Endothelial cell (in vitro differentiated cells): ENCODE measurements around the gene FOXP4. TPM values are rescaled to one million over a fixed set of nuclear protein-coding genes. Genes with fewer than 3 reads are reported as not detected.

Experiments used
- DNase-seq: peaks from one replicate; pipeline ENCODE4 v3.0.0; 2021; ENCODE audit warnings: low spot score
- H3K27ac Mint-ChIP-seq: one replicate; pipeline ENCODE4 v1.8.0; 2021; ENCODE audit warnings: mixed read lengths, inconsistent platforms; ENCODE audit not compliant: unreplicated experiment
- H3K27me3 Mint-ChIP-seq: one replicate; pipeline ENCODE4 v1.8.0; 2021; ENCODE audit warnings: mild to moderate bottlenecking, moderate library complexity, mixed read lengths, inconsistent platforms; ENCODE audit not compliant: unreplicated experiment
- H3K36me3 Mint-ChIP-seq: one replicate; pipeline ENCODE4 v1.8.0; 2021; ENCODE audit warnings: mild to moderate bottlenecking, low read depth, mixed read lengths, inconsistent platforms; ENCODE audit not compliant: unreplicated experiment
- H3K4me1 Mint-ChIP-seq: one replicate; pipeline ENCODE4 v1.8.0; 2021; ENCODE audit warnings: mild to moderate bottlenecking, mixed read lengths, inconsistent platforms; ENCODE audit not compliant: unreplicated experiment
- H3K4me3 Mint-ChIP-seq: one replicate; pipeline ENCODE4 v1.8.0; 2021; ENCODE audit warnings: mild to moderate bottlenecking, mixed read lengths, inconsistent platforms; ENCODE audit not compliant: unreplicated experiment
- H3K9me3 Mint-ChIP-seq: one replicate; pipeline ENCODE4 v1.8.0; 2021; ENCODE audit warnings: mixed read lengths, inconsistent platforms; ENCODE audit not compliant: unreplicated experiment
- total RNA-seq: library from RNA; stranded (reverse); fragmentation: NEBNext Ultra II Directional; extraction: Animal tissue kit (Norgen Biotek cat#: 25700); gene quantifications from one replicate; pipeline ENCODE4 v1.2.1, GENCODE V29; 2021; ENCODE audit not compliant: unreplicated experiment
- TF ChIP-seq, protein P1 (sequence below): fragments of 200-600 bp; sonication (generic); IDR thresholded peaks from one replicate; pipeline ENCODE4 v1.5.0; 2021; ENCODE audit warnings: antibody characterized with exemption; ENCODE audit not compliant: unreplicated experiment

The FOXP4 gene
- total RNA-seq, 1 donor from 2014 or later: 32.5 TPM

DNA sequence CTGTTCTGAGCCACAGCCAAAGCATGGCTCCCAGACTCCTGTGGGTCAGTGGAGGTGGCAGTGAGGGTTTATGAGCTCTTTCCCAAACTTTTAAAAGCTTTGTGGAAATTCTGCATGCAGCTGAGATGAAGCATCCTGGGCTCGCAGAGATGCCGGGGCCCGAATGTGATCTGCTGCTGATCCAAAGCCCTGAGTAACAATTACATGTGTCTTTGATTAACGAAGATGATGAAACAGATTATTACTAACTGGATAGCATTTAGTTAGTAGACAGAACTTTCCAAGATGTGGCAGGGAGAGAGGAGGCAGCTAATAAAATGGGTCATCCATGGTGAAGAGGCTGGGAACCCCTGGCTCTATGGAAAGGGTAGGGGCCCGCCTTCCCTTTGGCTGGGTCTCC, 48.1 kb downstream of the FOXP4 start:
- Mint-ChIP-seq H3K9me3 (no peaks in the 10 kb centered on the region), H3K4me1 (no peaks in the 10 kb centered on the region), H3K36me3 (peaks cover 12% of the 10 kb centered on the region), H3K27me3 (peaks cover 10% of the 10 kb centered on the region), H3K27ac (no peak overlapping the region), H3K4me3 (no peak overlapping the region)
- DNase-seq: no peak
- TF ChIP-seq, protein P1, sequence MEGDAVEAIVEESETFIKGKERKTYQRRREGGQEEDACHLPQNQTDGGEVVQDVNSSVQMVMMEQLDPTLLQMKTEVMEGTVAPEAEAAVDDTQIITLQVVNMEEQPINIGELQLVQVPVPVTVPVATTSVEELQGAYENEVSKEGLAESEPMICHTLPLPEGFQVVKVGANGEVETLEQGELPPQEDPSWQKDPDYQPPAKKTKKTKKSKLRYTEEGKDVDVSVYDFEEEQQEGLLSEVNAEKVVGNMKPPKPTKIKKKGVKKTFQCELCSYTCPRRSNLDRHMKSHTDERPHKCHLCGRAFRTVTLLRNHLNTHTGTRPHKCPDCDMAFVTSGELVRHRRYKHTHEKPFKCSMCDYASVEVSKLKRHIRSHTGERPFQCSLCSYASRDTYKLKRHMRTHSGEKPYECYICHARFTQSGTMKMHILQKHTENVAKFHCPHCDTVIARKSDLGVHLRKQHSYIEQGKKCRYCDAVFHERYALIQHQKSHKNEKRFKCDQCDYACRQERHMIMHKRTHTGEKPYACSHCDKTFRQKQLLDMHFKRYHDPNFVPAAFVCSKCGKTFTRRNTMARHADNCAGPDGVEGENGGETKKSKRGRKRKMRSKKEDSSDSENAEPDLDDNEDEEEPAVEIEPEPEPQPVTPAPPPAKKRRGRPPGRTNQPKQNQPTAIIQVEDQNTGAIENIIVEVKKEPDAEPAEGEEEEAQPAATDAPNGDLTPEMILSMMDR: no peak

DNA sequence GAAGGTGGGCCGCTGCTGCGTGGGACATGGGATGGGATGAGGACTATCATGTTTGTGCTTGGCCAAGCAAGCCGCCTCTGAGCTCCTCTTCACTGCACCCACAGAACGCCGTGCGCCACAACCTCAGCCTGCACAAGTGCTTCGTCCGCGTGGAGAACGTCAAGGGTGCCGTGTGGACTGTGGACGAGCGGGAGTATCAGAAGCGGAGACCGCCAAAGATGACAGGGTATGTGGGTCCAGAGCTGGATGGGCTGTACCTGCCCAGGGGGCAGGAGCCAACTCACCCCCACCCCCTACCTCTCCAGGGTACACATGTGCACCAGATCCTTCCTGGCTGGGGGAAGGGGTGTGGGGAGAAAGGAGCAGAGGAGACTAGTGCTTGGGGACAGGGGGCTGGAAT, 48.6 kb downstream of the FOXP4 start:
- Mint-ChIP-seq H3K9me3 (no peaks in the 10 kb centered on the region), H3K27ac (no peak overlapping the region), H3K27me3 (peaks cover 10% of the 10 kb centered on the region), H3K4me1 (no peaks in the 10 kb centered on the region), H3K4me3 (no peak overlapping the region), H3K36me3 (peaks cover 12% of the 10 kb centered on the region)
- TF ChIP-seq, protein P1: no peak
- DNase-seq: no peak

GRCh38 chr6:41595166-41595565, 49.0 kb downstream of the FOXP4 start:
- no peak overlapping the region for H3K4me3 Mint-ChIP-seq
- H3K36me3 Mint-ChIP-seq: peaks cover 12% of the 10 kb centered on the region
- H3K4me1 Mint-ChIP-seq: no peaks in the 10 kb centered on the region
- H3K27me3 Mint-ChIP-seq: peaks cover 10% of the 10 kb centered on the region
- TF ChIP-seq, protein P1: no peak
- no peaks in the 10 kb centered on the region for H3K9me3 Mint-ChIP-seq
- H3K27ac Mint-ChIP-seq: no peak overlapping the region
- DNase-seq: no peak

GRCh38 chr6:41596096-41596685, 50.0 kb downstream of the FOXP4 start:
- no peak overlapping the region for H3K27ac Mint-ChIP-seq
- H3K4me3 Mint-ChIP-seq: no peak overlapping the region
- peaks cover 7% of the 10 kb centered on the region for H3K27me3 Mint-ChIP-seq
- TF ChIP-seq, protein P1: no peak
- no peaks in the 10 kb centered on the region for H3K4me1 Mint-ChIP-seq
- peaks cover 7% of the 10 kb centered on the region for H3K36me3 Mint-ChIP-seq
- no peaks in the 10 kb centered on the region for H3K9me3 Mint-ChIP-seq
- DNase-seq: no peak

DNA sequence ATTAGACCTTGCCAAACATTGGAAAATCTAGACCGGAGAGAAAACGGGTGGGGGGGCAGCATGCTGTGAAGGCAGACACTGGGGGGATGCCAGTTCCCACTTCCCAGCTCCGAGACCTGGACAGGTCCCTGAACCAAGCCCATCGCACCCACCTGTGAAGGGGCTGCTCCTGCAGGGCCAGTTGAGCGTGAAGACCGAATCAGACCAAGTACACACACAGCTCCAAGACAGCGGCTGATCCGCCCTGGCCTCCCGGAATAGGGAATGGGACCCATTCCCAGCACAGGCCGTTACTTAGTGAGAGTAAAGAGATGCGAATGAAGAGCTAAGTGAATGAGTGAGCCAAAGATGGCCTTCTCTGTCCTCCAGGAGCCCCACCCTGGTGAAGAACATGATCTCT, 50.6 kb downstream of the FOXP4 start:
- H3K4me3 Mint-ChIP-seq: no peak overlapping the region
- TF ChIP-seq, protein P1: no peak

More for the DNA sequence above, 50.6 kb downstream of the FOXP4 start:
- no peaks in the 10 kb centered on the region for H3K9me3 Mint-ChIP-seq
- DNase-seq: no peak
- H3K36me3 Mint-ChIP-seq: peaks cover 7% of the 10 kb centered on the region
- H3K4me1 Mint-ChIP-seq: peaks cover under 1% of the 10 kb centered on the region
- H3K27ac Mint-ChIP-seq: no peak overlapping the region
- peaks cover 5% of the 10 kb centered on the region for H3K27me3 Mint-ChIP-seq
